Activated CD8-positive, alpha-beta T cell treated with anti-CD3 and anti-CD28 coated beads for 36 hours (primary cell): Measurements from ENCODE around the gene RPS14. TPM values are rescaled to one million over a fixed set of nuclear protein-coding genes. Genes with fewer than 3 reads are reported as not detected.
"Not testable (repeated sequence)": the region's sequence is repeated elsewhere in the genome, so short reads cannot be mapped to it uniquely, and the experiment has no call there.

ENCODE experiments used
- ATAC-seq: fragments of 200-7000 bp; cut with Tn5 transposase; one replicate; pipeline ENCODE4 v1.10.0; 2021; ENCODE audit warnings: mild to moderate bottlenecking, moderate library complexity
- CTCF ChIA-PET: fragments of 350-600 bp; sonication (Branson Sonifier 250); formaldehyde crosslinking; loops from one replicate; lab custom pipeline; 2021; ENCODE audit warnings: antibody characterized with exemption; lab: Charles Lee
- POLR2A ChIA-PET: fragments of 350-600 bp; sonication (Branson Sonifier 250); formaldehyde crosslinking; loops from one replicate; lab custom pipeline; 2021; ENCODE audit warnings: antibody characterized with exemption; lab: Charles Lee
- DNase-seq: peaks from one replicate; pipeline ENCODE4 v3.0.0-alpha.2; 2020
- H3K27ac Mint-ChIP-seq: one replicate; pipeline ENCODE4 v1.8.0; 2021; ENCODE audit warnings: mild to moderate bottlenecking, mixed read lengths
- H3K27me3 Mint-ChIP-seq: one replicate; pipeline ENCODE4 v1.8.0; 2021; ENCODE audit warnings: mixed read lengths
- H3K36me3 Mint-ChIP-seq: one replicate; pipeline ENCODE4 v1.8.0; 2021; ENCODE audit warnings: low read depth, mixed read lengths
- H3K4me1 Mint-ChIP-seq: one replicate; pipeline ENCODE4 v1.8.0; 2021; ENCODE audit warnings: low read depth, mixed read lengths
- H3K4me3 Mint-ChIP-seq: one replicate; pipeline ENCODE4 v1.8.0; 2021; ENCODE audit warnings: mild to moderate bottlenecking, moderate library complexity, mixed read lengths
- H3K9me3 Mint-ChIP-seq: one replicate; pipeline ENCODE4 v1.8.0; 2021; ENCODE audit warnings: mixed read lengths
- CTCF ChIP-seq: fragments of 200-600 bp; IDR thresholded peaks from one replicate; pipeline ENCODE4 v1.8.0; 2022; ENCODE audit warnings: antibody characterized with exemption, mild to moderate bottlenecking
- intact Hi-C: fragments of 100-400 bp; cut with micrococcal nuclease; formaldehyde crosslinking; loops from one replicate; pipeline ENCODE4 v1.10.0; 2022
- total RNA-seq, 2 experiments: library from RNA; stranded (reverse); gene quantifications; one replicate each; pipeline ENCODE4 v1.2.3, GENCODE V29; 2021

Gene RPS14
- total RNA-seq, 2 experiments from 2014 or later: 3,542 to 3,651 TPM

- CTCF ChIA-PET: interaction anchor here (1.1 kb wide), 1 partner anchor 18 kb away, joined by 3 read pairs; no protein-coding TSS in a partner anchor
- POLR2A ChIA-PET: no interaction called here
- DNase-seq (no peak), ATAC-seq (no peak)
- intact Hi-C loops: no loop called here
- Mint-ChIP-seq H3K4me1 (no peaks in the 10 kb centered on the region), H3K27ac (no peak overlapping the region), H3K4me3 (no peak overlapping the region), H3K27me3 (peaks cover 1% of the 10 kb centered on the region), H3K9me3 (no peaks in the 10 kb centered on the region), H3K36me3 (no peaks in the 10 kb centered on the region)
- no peak for TF ChIP-seq CTCF
Measured at GRCh38 chr5:150481708-150481965, 32.1 kb upstream of the RPS14 start.

- H3K36me3 Mint-ChIP-seq: no peaks in the 10 kb centered on the region
- ChIA-PET POLR2A (no interaction called here), CTCF (interaction anchor here (0.8 kb wide), 1 partner anchor 20 kb away, joined by 3 read pairs; no protein-coding TSS in a partner anchor)
- ATAC-seq (no peak), DNase-seq (no peak)
- H3K27me3 Mint-ChIP-seq: peaks cover 1% of the 10 kb centered on the region
- no peak overlapping the region for H3K4me3 Mint-ChIP-seq
- intact Hi-C loops: no loop called here
- H3K27ac Mint-ChIP-seq: no peak overlapping the region
- no peak for TF ChIP-seq CTCF
- no peaks in the 10 kb centered on the region for H3K4me1 Mint-ChIP-seq
- no peaks in the 10 kb centered on the region for H3K9me3 Mint-ChIP-seq
Measured at GRCh38 chr5:150479416-150479815, 29.9 kb upstream of the RPS14 start.

GRCh38 chr5:150476568-150476967 is 27.0 kb upstream of the RPS14 start:
- H3K4me3 Mint-ChIP-seq, ATAC-seq, H3K36me3 Mint-ChIP-seq, POLR2A ChIA-PET, CTCF ChIA-PET, intact Hi-C loops, H3K27me3 Mint-ChIP-seq, H3K27ac Mint-ChIP-seq, H3K9me3 Mint-ChIP-seq, H3K4me1 Mint-ChIP-seq, DNase-seq: not testable (repeated sequence)

DNA sequence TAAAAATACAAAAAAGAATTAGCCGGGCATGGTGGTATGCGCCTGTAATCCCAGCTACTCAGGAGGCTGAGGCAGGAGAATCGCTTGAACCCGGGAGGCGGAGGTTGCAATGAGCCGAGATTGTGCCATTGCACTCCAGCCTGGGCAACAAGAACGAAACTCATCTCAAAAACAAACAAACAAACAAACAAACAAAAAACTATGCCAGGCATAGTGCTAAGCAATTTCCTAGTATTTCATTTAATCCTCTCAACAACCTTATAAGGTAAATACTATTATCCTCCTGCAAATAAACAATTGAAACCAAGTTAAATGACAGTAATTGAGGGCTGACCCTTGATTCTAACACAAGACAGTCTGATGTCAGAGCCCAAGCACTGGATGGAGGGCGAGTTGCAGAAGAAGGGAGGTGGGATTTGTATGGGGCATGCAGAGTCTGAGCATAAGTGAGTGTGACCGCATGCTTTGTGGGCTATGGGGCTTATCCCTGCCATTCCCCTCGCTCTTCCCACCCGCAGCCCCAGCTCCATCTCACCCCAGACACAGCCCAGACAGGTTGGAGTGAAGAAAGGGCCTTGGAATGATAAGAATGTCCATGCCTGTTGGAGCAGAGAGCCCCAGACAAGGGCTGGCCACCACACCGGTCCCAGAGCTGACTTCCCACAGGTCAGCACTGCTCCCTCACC is 24.3 kb upstream of the RPS14 start:
- no peak overlapping the region for H3K4me3 Mint-ChIP-seq
- ChIA-PET CTCF (interaction anchor here (1.2 kb wide), 1 partner anchor 71 kb away, joined by 3 read pairs; no protein-coding TSS in a partner anchor), POLR2A (interaction anchor here (0.7 to 1.0 kb wide), 2 partner anchors 13 to 69 kb away, joined by 3 read pairs; no protein-coding TSS in a partner anchor)
- ATAC-seq (no peak), DNase-seq (no peak)
- H3K27ac Mint-ChIP-seq: no peak overlapping the region
- H3K9me3 Mint-ChIP-seq: no peaks in the 10 kb centered on the region
- no peak for TF ChIP-seq CTCF
- intact Hi-C loops: no loop called here
- no peaks in the 10 kb centered on the region for H3K36me3 Mint-ChIP-seq
- H3K27me3 Mint-ChIP-seq: peaks cover 1% of the 10 kb centered on the region
- no peaks in the 10 kb centered on the region for H3K4me1 Mint-ChIP-seq

- CTCF ChIA-PET: no interaction called here
- no peak for ATAC-seq
- H3K27me3 Mint-ChIP-seq: no peaks in the 10 kb centered on the region
- no peaks in the 10 kb centered on the region for H3K36me3 Mint-ChIP-seq
- intact Hi-C loops: no loop called here
- H3K9me3 Mint-ChIP-seq: no peaks in the 10 kb centered on the region
- no peak for DNase-seq
- no peak overlapping the region for H3K27ac Mint-ChIP-seq
- POLR2A ChIA-PET: no interaction called here
- H3K4me1 Mint-ChIP-seq: no peaks in the 10 kb centered on the region
- no peak for TF ChIP-seq CTCF
- no peak overlapping the region for H3K4me3 Mint-ChIP-seq
Measured at GRCh38 chr5:150469718-150470469, 20.4 kb upstream of the RPS14 start.
